Measurements from ENCODE around the gene ACSF3. TPM values are rescaled to one million over a fixed set of nuclear protein-coding genes. Genes with fewer than 3 reads are reported as not detected.

Gene ACSF3
- total and polyA plus RNA-seq, 4 experiments from 2014 or later: 30.4 to 71.2 (median 50.0) TPM

- peak overlapping the region; percentile 38 for H3K27ac ChIP-seq (ENCODE audit: low read depth, low read length)
- intact Hi-C loops (cut with micrococcal nuclease): no loop called here
- peaks cover 25% of the 10 kb centered on the region for H3K4me1 ChIP-seq (ENCODE audit: insufficient read depth, low read length)
- POLR2A ChIA-PET (ENCODE audit: partially characterized antibody): interaction anchor here (0.7 to 1.9 kb wide), 3 partner anchors 24 to 28 kb away, joined by 3 to 12 read pairs (median 4); partner anchors contain the start of gene ACSF3
- peaks cover 32% of the 10 kb centered on the region for H3K36me3 ChIP-seq (ENCODE audit: insufficient read depth, low read length)
- H3K27me3 ChIP-seq (ENCODE audit: insufficient read depth, low read length): no peaks in the 10 kb centered on the region
- H3K9me3 ChIP-seq (ENCODE audit: control insufficient read depth in 1 of 2, low read length in 2 of 2): no peaks in the 10 kb centered on the region
- peak overlapping the region in 5 of 8 donors; percentile 34 to 57 (median 39) for H3K4me3 Mint-ChIP-seq
- peaks cover 14 to 33% (median 24%) of the 10 kb centered on the region in 4 donors for H3K4me1 Mint-ChIP-seq
- peak; percentile 73 to 81 (median 76) for DNase-seq
- no peak overlapping the region for H3K4me3 ChIP-seq (ENCODE audit: low read length in 2 of 2)
- H3K27me3 Mint-ChIP-seq: no peaks in the 10 kb centered on the region
- peaks cover 13 to 54% of the 10 kb centered on the region in 2 donors for H3K36me3 Mint-ChIP-seq
- H3K27ac Mint-ChIP-seq: peak overlapping the region; percentile 70 to 97 (median 92)
- no peaks in the 10 kb centered on the region for H3K9me3 Mint-ChIP-seq
- CTCF ChIA-PET (ENCODE audit: partially characterized antibody): no interaction called here
These were observed 28.7 kb downstream of the ACSF3 start for GRCh38 chr16:89122322-89122851.

DNA sequence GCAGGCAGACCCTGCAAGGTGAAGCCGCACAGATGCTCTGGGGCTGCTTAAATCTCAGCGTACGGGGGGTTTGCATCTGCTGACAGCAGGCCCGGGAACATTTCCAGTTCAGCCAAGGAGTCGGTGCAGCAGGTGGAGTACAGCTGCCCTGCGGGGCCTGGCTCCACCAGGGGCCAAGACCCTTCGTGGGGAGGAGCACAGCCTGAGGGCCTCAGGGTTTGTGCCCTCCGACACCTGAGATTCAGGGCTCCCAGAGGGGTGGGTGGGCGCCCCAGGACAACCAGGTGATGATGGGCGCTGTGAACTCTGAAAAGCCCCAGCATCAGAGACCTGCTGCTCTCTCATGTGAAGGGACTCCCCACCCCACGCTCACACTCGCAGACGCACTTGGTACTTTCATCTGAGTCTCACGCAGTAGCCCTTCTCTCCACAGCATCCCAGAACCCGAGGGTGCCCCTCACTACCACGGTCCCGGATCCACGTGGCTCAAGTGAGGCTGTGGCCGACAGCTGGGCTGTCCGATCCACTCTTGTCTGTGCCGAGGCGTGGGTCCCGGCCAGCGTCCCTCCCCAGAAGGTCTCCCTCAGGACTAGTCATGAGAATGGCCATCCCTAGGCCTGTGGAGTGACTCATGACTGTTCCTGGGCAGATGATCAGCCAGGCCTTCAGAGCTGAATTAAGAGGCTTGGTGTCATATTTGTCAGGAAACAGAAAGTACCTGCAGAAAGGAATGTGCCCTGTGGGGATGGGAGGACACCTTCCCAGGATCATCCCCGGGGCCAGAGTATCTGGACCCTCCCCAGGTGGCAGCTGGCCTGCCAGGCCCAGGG lies 29.6 kb downstream of the ACSF3 start:
- Histone ChIP-seq H3K27me3 (ENCODE audit: insufficient read depth, low read length) (no peaks in the 10 kb centered on the region), H3K4me1 (ENCODE audit: insufficient read depth, low read length) (peaks cover 25% of the 10 kb centered on the region), H3K27ac (ENCODE audit: low read depth, low read length) (no peak overlapping the region), H3K36me3 (ENCODE audit: insufficient read depth, low read length) (peaks cover 24% of the 10 kb centered on the region), H3K4me3 (ENCODE audit: low read length in 2 of 2) (no peak overlapping the region), H3K9me3 (ENCODE audit: control insufficient read depth in 1 of 2, low read length in 2 of 2) (no peaks in the 10 kb centered on the region)
- Mint-ChIP-seq H3K36me3 (peaks cover 7 to 52% of the 10 kb centered on the region in 2 donors), H3K27me3 (no peaks in the 10 kb centered on the region), H3K27ac (peak overlapping the region in 6 of 7 donors; percentile 77 to 97 (median 92)), H3K4me1 (peaks cover 17 to 32% (median 24%) of the 10 kb centered on the region in 4 donors), H3K4me3 (peak overlapping the region in 3 of 8 donors; percentile 36 to 57 (median 38)), H3K9me3 (no peaks in the 10 kb centered on the region)
- CTCF ChIA-PET (ENCODE audit: partially characterized antibody): interaction anchor here (0.6 kb wide), 1 partner anchor 8 kb away, joined by 3 read pairs; no protein-coding TSS in a partner anchor
- POLR2A ChIA-PET (ENCODE audit: partially characterized antibody): interaction anchor here (0.7 to 1.9 kb wide), 3 partner anchors 25 to 29 kb away, joined by 3 to 12 read pairs (median 4); partner anchors contain the start of gene ACSF3
- DNase-seq: no peak
- intact Hi-C loops (cut with micrococcal nuclease): no loop called here

DNA sequence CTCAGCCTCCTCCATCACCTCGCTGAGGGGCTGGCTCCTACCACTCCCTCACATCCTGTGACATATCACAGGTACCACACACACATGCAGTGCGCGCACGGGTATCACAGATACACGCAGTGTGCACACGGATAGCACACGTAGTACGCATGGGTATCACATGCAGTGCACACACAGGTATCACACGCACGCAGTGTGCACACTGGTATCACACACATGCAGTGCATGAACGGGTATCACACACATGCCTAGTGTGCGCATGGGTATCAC lies 30.1 kb downstream of the ACSF3 start:
- intact Hi-C loops (cut with micrococcal nuclease): no loop called here
- Histone ChIP-seq H3K27me3 (ENCODE audit: insufficient read depth, low read length) (no peaks in the 10 kb centered on the region), H3K36me3 (ENCODE audit: insufficient read depth, low read length) (peaks cover 19% of the 10 kb centered on the region), H3K4me1 (ENCODE audit: insufficient read depth, low read length) (peaks cover 25% of the 10 kb centered on the region), H3K27ac (ENCODE audit: low read depth, low read length) (no peak overlapping the region), H3K9me3 (ENCODE audit: control insufficient read depth in 1 of 2, low read length in 2 of 2) (no peaks in the 10 kb centered on the region), H3K4me3 (ENCODE audit: low read length in 2 of 2) (no peak overlapping the region)
- Mint-ChIP-seq H3K9me3 (no peaks in the 10 kb centered on the region), H3K27ac (peak overlapping the region in 2 of 7 donors; percentile 4 to 63), H3K4me1 (peaks cover 17 to 31% (median 24%) of the 10 kb centered on the region in 4 donors), H3K27me3 (no peaks in the 10 kb centered on the region), H3K4me3 (no peak overlapping the region), H3K36me3 (peaks cover 5 to 48% of the 10 kb centered on the region in 2 donors)
- ChIA-PET POLR2A (ENCODE audit: partially characterized antibody) (interaction anchor here (1.9 kb wide), 1 partner anchor 30 kb away, joined by 12 read pairs; the partner anchor contains the start of gene ACSF3), CTCF (ENCODE audit: partially characterized antibody) (interaction anchor here (0.6 kb wide), 1 partner anchor 8 kb away, joined by 3 read pairs; no protein-coding TSS in a partner anchor)
- DNase-seq: no peak

- Histone ChIP-seq H3K9me3 (ENCODE audit: control insufficient read depth in 1 of 2, low read length in 2 of 2) (no peaks in the 10 kb centered on the region), H3K27me3 (ENCODE audit: insufficient read depth, low read length) (no peaks in the 10 kb centered on the region), H3K4me1 (ENCODE audit: insufficient read depth, low read length) (no peaks in the 10 kb centered on the region), H3K4me3 (ENCODE audit: low read length in 2 of 2) (no peak overlapping the region), H3K27ac (ENCODE audit: low read depth, low read length) (no peak overlapping the region), H3K36me3 (ENCODE audit: insufficient read depth, low read length) (peaks cover 18% of the 10 kb centered on the region)
- no peaks in the 10 kb centered on the region for H3K9me3 Mint-ChIP-seq
- POLR2A ChIA-PET (ENCODE audit: partially characterized antibody): interaction anchor here (0.6 kb wide), 1 partner anchor 30 kb away, joined by 3 read pairs; no protein-coding TSS in a partner anchor
- CTCF ChIA-PET (ENCODE audit: partially characterized antibody): no interaction called here
- intact Hi-C loops (cut with micrococcal nuclease): no loop called here
- no peak overlapping the region for H3K4me3 Mint-ChIP-seq
- peak overlapping the region in 1 of 7 donors; percentile 26 for H3K27ac Mint-ChIP-seq
- peaks cover 9 to 24% (median 18%) of the 10 kb centered on the region in 4 donors for H3K4me1 Mint-ChIP-seq
- H3K27me3 Mint-ChIP-seq: no peaks in the 10 kb centered on the region
- peaks cover 31 to 43% of the 10 kb centered on the region in 2 donors for H3K36me3 Mint-ChIP-seq
- no peak for DNase-seq
These were observed 35.7 kb downstream of the ACSF3 start for GRCh38 chr16:89129378-89129777.

DNA sequence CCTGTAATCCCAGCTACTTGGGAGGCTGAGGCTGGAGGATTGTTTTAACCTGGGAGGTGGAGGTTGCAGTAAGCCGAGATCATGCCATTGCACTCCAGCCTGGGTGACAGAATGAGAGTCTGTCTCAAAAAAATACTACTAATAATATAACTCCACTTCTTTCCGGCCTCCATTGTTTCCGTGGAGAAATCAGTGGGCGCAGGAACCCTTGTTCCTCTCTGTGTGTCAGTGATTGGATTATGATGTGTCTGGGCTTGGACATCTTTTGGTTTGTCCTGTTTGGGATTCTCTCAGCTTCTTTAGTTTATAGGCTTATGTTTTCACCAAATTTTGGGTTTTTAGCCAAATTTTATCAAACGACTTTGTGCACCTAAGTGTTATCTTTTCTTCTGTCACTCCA lies 36.8 kb downstream of the ACSF3 start:
- no peak for DNase-seq
- ChIA-PET CTCF (ENCODE audit: partially characterized antibody) (no interaction called here), POLR2A (ENCODE audit: partially characterized antibody) (no interaction called here)
- no peaks in the 10 kb centered on the region for H3K9me3 Mint-ChIP-seq
- no peak overlapping the region for H3K4me3 ChIP-seq (ENCODE audit: low read length in 2 of 2)
- peaks cover 25% of the 10 kb centered on the region for H3K36me3 ChIP-seq (ENCODE audit: insufficient read depth, low read length)
- no peaks in the 10 kb centered on the region for H3K27me3 Mint-ChIP-seq
- H3K27ac ChIP-seq (ENCODE audit: low read depth, low read length): no peak overlapping the region
- peak overlapping the region in 1 of 7 donors; percentile 68 for H3K27ac Mint-ChIP-seq
- peaks cover 37 to 45% of the 10 kb centered on the region in 2 donors for H3K36me3 Mint-ChIP-seq
- H3K27me3 ChIP-seq (ENCODE audit: insufficient read depth, low read length): no peaks in the 10 kb centered on the region
- H3K9me3 ChIP-seq (ENCODE audit: control insufficient read depth in 1 of 2, low read length in 2 of 2): no peaks in the 10 kb centered on the region
- no peaks in the 10 kb centered on the region for H3K4me1 ChIP-seq (ENCODE audit: insufficient read depth, low read length)
- H3K4me3 Mint-ChIP-seq: no peak overlapping the region
- H3K4me1 Mint-ChIP-seq: peaks cover 10 to 31% (median 20%) of the 10 kb centered on the region in 4 donors
- intact Hi-C loops (cut with micrococcal nuclease): no loop called here

- H3K4me3 ChIP-seq (ENCODE audit: low read length in 2 of 2): no peak overlapping the region
- Mint-ChIP-seq H3K4me3 (no peak overlapping the region), H3K36me3 (peaks cover 32 to 47% of the 10 kb centered on the region in 2 donors), H3K9me3 (no peaks in the 10 kb centered on the region), H3K27me3 (no peaks in the 10 kb centered on the region), H3K27ac (no peak overlapping the region), H3K4me1 (peaks cover 10 to 26% (median 16%) of the 10 kb centered on the region in 4 donors)
- intact Hi-C loops (cut with micrococcal nuclease): no loop called here
- DNase-seq: no peak
- ChIA-PET CTCF (ENCODE audit: partially characterized antibody) (no interaction called here), POLR2A (ENCODE audit: partially characterized antibody) (interaction anchor here (1.0 kb wide), 1 partner anchor 16 kb away, joined by 3 read pairs; no protein-coding TSS in a partner anchor)
- H3K9me3 ChIP-seq (ENCODE audit: control insufficient read depth in 1 of 2, low read length in 2 of 2): no peaks in the 10 kb centered on the region
- no peak overlapping the region for H3K27ac ChIP-seq (ENCODE audit: low read depth, low read length)
- H3K4me1 ChIP-seq (ENCODE audit: insufficient read depth, low read length): no peaks in the 10 kb centered on the region
- H3K36me3 ChIP-seq (ENCODE audit: insufficient read depth, low read length): peaks cover 27% of the 10 kb centered on the region
- no peaks in the 10 kb centered on the region for H3K27me3 ChIP-seq (ENCODE audit: insufficient read depth, low read length)
These were observed 38.1 kb downstream of the ACSF3 start for GRCh38 chr16:89131783-89132182.

All from CD4-positive, alpha-beta memory T cell (primary cell).